DOHH2 (cell line): ENCODE results near the gene OTUD5.

Source experiments
- EZH2phosphoT487 ChIP-seq: fragments of 200-600 bp; sonication (generic); IDR thresholded peaks from 2 replicates; pipeline ENCODE4 v1.6.1; 2017; ENCODE audit warnings: borderline replicate concordance, mild to moderate bottlenecking, antibody characterized with exemption, low read length, moderate library complexity, mixed read lengths
- TF ChIP-seq, protein P1 (sequence below): fragments of 200-600 bp; sonication (generic); IDR thresholded peaks from one replicate; pipeline ENCODE4 v1.5.1; 2014; ENCODE audit warnings: antibody characterized with exemption, mild to moderate bottlenecking, low read depth, low read length; ENCODE audit not compliant: poor library complexity, severe bottlenecking

DNA sequence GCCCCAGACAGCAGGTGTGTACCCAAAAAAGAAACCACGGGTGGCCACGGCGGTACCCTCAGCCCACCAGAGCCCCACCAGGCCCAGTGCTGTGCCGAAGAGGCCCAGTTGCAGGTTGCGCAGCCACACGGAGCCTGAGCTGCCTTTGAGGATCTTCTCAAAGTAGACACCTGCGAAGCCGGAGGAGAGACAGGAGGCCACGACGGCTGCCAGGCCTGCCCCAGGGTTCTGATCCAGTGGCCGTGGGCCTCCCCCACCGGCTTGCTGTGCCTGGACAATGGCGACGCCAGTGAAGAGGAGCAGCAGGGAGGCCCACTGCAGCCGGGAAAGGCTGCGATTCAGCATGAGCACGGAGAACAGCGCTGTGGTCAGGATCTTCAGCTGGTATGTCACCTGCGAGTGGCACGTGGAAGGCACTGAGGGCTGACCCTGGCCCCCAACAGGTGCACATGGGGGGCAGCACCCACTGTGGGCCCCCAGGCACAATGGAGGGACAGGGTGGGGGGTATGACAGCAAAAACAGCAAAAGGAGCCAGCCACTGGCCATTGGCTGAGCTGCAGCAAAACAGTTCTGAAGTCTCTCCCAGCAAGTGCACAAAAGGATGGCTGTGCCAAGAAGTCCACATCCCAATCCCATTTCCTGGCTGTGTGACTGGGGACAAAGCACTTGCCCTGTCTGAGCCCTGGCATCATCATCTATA lies 52.2 kb downstream of the OTUD5 start:
- TF ChIP-seq, protein P1, sequence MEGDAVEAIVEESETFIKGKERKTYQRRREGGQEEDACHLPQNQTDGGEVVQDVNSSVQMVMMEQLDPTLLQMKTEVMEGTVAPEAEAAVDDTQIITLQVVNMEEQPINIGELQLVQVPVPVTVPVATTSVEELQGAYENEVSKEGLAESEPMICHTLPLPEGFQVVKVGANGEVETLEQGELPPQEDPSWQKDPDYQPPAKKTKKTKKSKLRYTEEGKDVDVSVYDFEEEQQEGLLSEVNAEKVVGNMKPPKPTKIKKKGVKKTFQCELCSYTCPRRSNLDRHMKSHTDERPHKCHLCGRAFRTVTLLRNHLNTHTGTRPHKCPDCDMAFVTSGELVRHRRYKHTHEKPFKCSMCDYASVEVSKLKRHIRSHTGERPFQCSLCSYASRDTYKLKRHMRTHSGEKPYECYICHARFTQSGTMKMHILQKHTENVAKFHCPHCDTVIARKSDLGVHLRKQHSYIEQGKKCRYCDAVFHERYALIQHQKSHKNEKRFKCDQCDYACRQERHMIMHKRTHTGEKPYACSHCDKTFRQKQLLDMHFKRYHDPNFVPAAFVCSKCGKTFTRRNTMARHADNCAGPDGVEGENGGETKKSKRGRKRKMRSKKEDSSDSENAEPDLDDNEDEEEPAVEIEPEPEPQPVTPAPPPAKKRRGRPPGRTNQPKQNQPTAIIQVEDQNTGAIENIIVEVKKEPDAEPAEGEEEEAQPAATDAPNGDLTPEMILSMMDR = no peak
- TF ChIP-seq EZH2phosphoT487 = no peak
